ENCODE results near the gene EVC2.

Gene EVC2

DNA sequence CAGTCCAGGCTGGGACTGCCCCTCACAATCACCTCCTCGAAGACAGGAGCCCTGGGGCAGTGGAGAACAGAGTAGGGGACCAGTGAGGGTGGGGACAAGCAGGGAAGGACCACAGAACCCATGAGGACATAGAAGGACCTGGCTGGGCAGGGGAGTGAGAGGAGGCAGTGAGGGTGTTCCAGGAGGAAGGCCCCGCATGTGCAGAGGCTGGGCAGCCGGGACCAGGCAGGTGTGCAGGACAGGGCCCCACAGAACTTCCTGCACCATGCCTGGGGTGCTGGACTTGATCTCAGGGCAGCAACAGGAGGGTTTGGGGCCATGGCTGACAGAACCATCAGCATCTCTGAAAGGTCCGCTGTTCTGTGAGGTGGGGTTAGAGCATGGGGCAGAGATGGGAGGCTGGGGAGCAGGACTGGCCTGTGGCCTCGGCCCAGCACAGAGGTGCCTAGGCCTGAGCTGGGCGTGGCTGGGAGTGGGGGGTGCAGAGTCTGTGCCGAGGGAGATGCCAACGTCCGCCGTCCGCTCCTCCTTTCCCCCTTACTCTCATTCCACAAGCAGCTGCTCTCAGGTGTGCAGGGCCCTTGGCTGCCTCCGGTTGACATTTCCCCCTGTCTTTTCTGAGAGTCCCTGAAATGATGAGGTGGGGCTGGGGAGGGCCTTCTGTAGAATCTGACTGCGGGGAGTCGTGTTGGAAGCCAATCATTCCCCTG, 43.5 kb upstream of the EVC2 start:
- TF ChIP-seq, protein P1, sequence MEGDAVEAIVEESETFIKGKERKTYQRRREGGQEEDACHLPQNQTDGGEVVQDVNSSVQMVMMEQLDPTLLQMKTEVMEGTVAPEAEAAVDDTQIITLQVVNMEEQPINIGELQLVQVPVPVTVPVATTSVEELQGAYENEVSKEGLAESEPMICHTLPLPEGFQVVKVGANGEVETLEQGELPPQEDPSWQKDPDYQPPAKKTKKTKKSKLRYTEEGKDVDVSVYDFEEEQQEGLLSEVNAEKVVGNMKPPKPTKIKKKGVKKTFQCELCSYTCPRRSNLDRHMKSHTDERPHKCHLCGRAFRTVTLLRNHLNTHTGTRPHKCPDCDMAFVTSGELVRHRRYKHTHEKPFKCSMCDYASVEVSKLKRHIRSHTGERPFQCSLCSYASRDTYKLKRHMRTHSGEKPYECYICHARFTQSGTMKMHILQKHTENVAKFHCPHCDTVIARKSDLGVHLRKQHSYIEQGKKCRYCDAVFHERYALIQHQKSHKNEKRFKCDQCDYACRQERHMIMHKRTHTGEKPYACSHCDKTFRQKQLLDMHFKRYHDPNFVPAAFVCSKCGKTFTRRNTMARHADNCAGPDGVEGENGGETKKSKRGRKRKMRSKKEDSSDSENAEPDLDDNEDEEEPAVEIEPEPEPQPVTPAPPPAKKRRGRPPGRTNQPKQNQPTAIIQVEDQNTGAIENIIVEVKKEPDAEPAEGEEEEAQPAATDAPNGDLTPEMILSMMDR (IDR thresholded peaks at IDR 0.05; ENCODE audit: extremely low read depth, insufficient read depth, missing control alignments): no peak
- in situ Hi-C loops (cut with MboI; ENCODE audit: low pct_unique_long_range_greater_than_20kb, low sequenced_read_pairs, unreplicated experiment): no loop called here
- DNase-seq (ENCODE audit: low spot score): no peak

- no peak for DNase-seq (ENCODE audit: low spot score)
Measured at GRCh38 chr4:5750946-5751665, 42.7 kb upstream of the EVC2 start.

DNA sequence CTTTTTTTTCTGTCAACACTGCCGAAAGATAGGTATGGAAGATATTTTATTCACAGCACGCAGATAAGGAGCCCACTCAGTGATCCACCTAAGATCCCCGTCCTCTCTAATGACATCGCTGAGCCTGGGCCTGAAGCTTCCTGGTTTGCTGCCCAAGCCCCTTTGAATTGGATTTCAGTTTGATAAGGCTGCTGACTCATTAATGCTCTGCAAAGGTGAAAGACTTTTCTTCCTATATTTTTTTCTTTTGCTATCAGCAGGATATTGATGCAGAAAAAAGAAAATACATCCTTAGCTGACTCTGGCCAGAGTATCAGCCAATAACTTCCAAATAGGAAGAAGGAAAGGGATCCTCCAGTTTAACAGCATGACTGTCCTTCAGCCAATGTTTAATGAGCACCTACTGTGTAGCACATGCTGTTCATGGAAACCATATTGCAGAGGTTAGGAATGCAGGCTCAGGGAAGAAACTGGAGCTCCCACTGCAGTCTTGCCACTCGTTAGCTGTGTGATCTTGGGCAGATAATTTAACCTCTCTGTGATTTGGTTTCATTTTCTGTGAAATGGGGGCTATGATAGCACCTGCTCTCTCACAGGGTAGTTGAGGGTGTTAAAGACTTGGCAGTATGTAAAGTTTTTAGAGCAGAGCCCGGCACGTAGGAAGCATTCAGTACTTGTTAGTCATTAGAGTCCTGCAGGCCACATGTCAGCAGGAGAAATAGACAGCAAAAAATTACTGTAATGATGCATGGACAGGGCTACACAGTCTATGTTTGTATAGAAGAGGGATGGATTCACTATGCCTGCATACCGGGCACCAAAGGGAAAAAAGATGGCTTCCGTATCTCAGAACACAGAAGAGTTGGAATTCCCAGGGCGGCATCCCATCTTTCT, 41.9 kb upstream of the EVC2 start:
- TF ChIP-seq, protein P1 (IDR thresholded peaks at IDR 0.05; ENCODE audit: extremely low read depth, insufficient read depth, missing control alignments): no peak
- in situ Hi-C loops (cut with MboI; ENCODE audit: low pct_unique_long_range_greater_than_20kb, low sequenced_read_pairs, unreplicated experiment): no loop called here
- no peak for DNase-seq (ENCODE audit: low spot score)

More at GRCh38 chr4:5750946-5751665, 42.7 kb upstream of the EVC2 start:
- in situ Hi-C loops (cut with MboI; ENCODE audit: low pct_unique_long_range_greater_than_20kb, low sequenced_read_pairs, unreplicated experiment): no loop called here
- TF ChIP-seq, protein P1 (IDR thresholded peaks at IDR 0.05; ENCODE audit: extremely low read depth, insufficient read depth, missing control alignments): no peak

GRCh38 chr4:5749568-5749967, 41.2 kb upstream of the EVC2 start:
- no peak for DNase-seq (ENCODE audit: low spot score)
- TF ChIP-seq, protein P1 (IDR thresholded peaks at IDR 0.05; ENCODE audit: extremely low read depth, insufficient read depth, missing control alignments): no peak
- in situ Hi-C loops (cut with MboI; ENCODE audit: low pct_unique_long_range_greater_than_20kb, low sequenced_read_pairs, unreplicated experiment): no loop called here

DNA sequence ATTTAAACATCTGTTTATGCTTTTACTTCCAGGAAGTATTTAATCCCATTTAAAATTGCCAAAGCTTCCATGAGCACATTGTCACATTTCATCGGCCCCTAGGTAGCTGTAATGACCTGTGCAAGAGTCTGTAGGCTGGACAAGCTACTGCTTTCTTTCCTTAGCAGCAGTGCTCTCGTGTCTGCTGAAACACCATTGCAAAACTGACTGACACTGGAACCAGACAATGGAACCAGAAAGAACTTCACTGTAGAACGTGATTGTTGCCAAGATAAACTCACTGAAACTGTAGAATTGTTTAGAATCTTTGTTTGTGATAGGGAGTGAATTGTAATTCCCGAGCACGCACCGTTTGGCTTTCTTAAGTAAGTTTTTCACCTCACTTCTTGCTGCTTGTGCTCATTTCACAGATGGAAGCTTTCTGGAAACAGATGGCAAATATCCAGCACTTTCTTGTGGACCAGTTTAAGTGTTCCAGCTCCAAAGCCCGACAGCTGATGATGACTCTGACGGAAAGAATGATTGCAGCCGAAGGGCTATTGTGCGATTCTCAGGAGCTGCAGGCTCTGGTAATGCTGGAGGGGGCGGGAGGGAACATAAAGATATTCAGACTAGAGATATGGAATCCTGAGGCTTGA, 39.5 kb upstream of the EVC2 start:
- DNase-seq (ENCODE audit: low spot score): no peak
- TF ChIP-seq, protein P1 (IDR thresholded peaks at IDR 0.05; ENCODE audit: extremely low read depth, insufficient read depth, missing control alignments): no peak
- in situ Hi-C loops (cut with MboI; ENCODE audit: low pct_unique_long_range_greater_than_20kb, low sequenced_read_pairs, unreplicated experiment): no loop called here
